Mesendoderm (in vitro differentiated cells): Measurements from ENCODE around the gene UNC93B1.

Source experiments
- DNase-seq: peaks from one replicate; pipeline ENCODE4 v3.0.0; 2013
- H2AK5ac ChIP-seq: 2 replicates; pipeline ENCODE4 v1.6.1; 2013; ENCODE audit warnings: low read length, inconsistent platforms
- H2BK120ac ChIP-seq: 2 replicates; pipeline ENCODE4 v1.6.1; 2013; ENCODE audit warnings: low read depth, mild to moderate bottlenecking, low read length, moderate library complexity, mixed read lengths
- H2BK15ac ChIP-seq: replicated peaks from 2 replicates; pipeline ENCODE4 v1.6.1; 2013; ENCODE audit warnings: low read depth, mild to moderate bottlenecking, moderate library complexity
- H2BK5ac ChIP-seq: 2 replicates; pipeline ENCODE4 v1.6.1; 2013; ENCODE audit warnings: low read length, inconsistent platforms
- H3K18ac ChIP-seq: 2 replicates; pipeline ENCODE4 v1.6.1; 2013; ENCODE audit warnings: mild to moderate bottlenecking, low read length, mixed read lengths
- H3K23ac ChIP-seq: one replicate; pipeline ENCODE4 v1.6.1; 2013; ENCODE audit warnings: low read length
- H3K27ac ChIP-seq: 2 replicates; pipeline ENCODE4 v1.5.1; 2013; ENCODE audit warnings: low read depth, mild to moderate bottlenecking, inconsistent platforms, low read length, moderate library complexity
- H3K27me3 ChIP-seq: 2 replicates; pipeline ENCODE4 v1.6.1; 2013; ENCODE audit warnings: low read length, control low read depth, mild to moderate bottlenecking, inconsistent platforms; ENCODE audit not compliant: insufficient read depth, poor library complexity
- H3K36me3 ChIP-seq: 2 replicates; pipeline ENCODE4 v1.6.1; 2013; ENCODE audit warnings: low read length, inconsistent platforms; ENCODE audit not compliant: control insufficient read depth, insufficient read depth
- H3K4ac ChIP-seq: one replicate; pipeline ENCODE4 v1.6.1; 2013; ENCODE audit warnings: low read depth, mild to moderate bottlenecking, low read length, moderate library complexity
- H3K4me1 ChIP-seq: 2 replicates; pipeline ENCODE4 v1.6.1; 2013; ENCODE audit warnings: low read depth, low read length, inconsistent platforms; ENCODE audit not compliant: control insufficient read depth
- H3K4me2 ChIP-seq: 2 replicates; pipeline ENCODE4 v1.6.1; 2013; ENCODE audit warnings: low read length
- H3K4me3 ChIP-seq: 2 replicates; pipeline ENCODE4 v1.5.1; 2013; ENCODE audit warnings: mild to moderate bottlenecking, low read length
- H3K56ac ChIP-seq: one replicate; pipeline ENCODE4 v1.6.1; 2013; ENCODE audit warnings: low read length
- H3K79me1 ChIP-seq: 2 replicates; pipeline ENCODE4 v1.6.1; 2013; ENCODE audit warnings: low read length, inconsistent platforms
- H3K79me2 ChIP-seq: 2 replicates; pipeline ENCODE4 v1.6.1; 2013; ENCODE audit warnings: mild to moderate bottlenecking, low read length; ENCODE audit not compliant: control insufficient read depth, insufficient read depth
- H3K9ac ChIP-seq: 2 replicates; pipeline ENCODE4 v1.6.1; 2013; ENCODE audit warnings: low read length, inconsistent platforms
- H4K5ac ChIP-seq: one replicate; pipeline ENCODE4 v1.6.1; 2013; ENCODE audit warnings: low read length
- H4K8ac ChIP-seq: one replicate; pipeline ENCODE4 v1.6.1; 2013; ENCODE audit warnings: low read depth, mild to moderate bottlenecking, control low read depth, low read length, moderate library complexity
- WGBS: extraction: QIAGEN DNeasy Blood & Tissue Kit; methylation state at CpG from one replicate; pipeline ENCODE4 v1.1.7; 2013; ENCODE audit warnings: low lambda C conversion rate, missing lambda C conversion rate; ENCODE audit not compliant: insufficient coverage; ENCODE audit errors: extremely low coverage; 5-methylcytosine and 5-hydroxymethylcytosine counted together

The UNC93B1 gene

DNA sequence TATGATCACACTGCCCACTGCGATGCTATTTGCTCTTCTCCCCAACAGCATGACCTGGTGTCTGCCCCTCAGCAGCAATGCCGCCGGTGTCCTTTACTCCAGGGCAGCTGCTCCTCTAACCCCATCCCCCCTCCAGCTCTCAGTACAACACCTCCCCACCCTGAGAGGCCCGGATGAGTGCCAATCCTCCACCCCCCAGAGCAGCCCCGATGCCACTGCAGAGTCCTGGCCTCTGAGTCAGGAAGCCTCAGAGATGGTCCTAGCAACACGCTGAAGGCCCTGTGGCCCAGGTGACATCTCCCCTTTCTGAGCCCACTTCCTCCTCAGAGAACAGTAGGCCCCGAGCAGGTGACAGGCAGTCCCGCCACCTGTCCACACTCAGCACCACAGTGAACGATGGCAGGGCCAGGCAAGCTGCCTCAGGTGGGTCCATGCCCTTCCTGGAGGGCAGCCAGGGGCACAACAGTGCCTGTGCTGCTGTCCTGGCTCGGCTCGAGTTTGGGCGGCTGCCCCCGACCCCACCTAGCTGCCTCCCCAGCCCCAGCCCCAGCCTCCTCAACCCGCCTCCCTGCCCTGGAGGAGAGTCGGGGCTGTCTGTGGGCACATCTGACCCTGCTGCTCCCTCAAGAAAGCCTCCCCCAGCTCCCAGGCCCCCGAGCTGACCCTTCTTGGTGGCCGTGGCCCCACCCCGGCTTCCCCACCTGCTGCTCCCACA is 22.7 kb upstream of the UNC93B1 start:
- no CpG with 5 or more reads among the region's 18 CpGs for WGBS
- no peak for DNase-seq
- H3K18ac ChIP-seq = no peak overlapping the region
- H3K9ac ChIP-seq = no peak overlapping the region
- H3K4ac ChIP-seq = no peak overlapping the region
- H3K79me1 ChIP-seq = peaks cover 6% of the 10 kb centered on the region
- no peak overlapping the region for H3K4me3 ChIP-seq
- no peak overlapping the region for H2AK5ac ChIP-seq
- peaks cover 6% of the 10 kb centered on the region for H3K79me2 ChIP-seq
- H2BK120ac ChIP-seq = no peak overlapping the region
- H3K36me3 ChIP-seq = no peaks in the 10 kb centered on the region
- no peak overlapping the region for H3K4me2 ChIP-seq
- H3K4me1 ChIP-seq = peaks cover 2% of the 10 kb centered on the region
- no peak overlapping the region for H3K56ac ChIP-seq
- no peak overlapping the region for H3K27ac ChIP-seq
- no peak overlapping the region for H2BK5ac ChIP-seq
- H2BK15ac ChIP-seq = no peak overlapping the region
- H3K27me3 ChIP-seq = no peaks in the 10 kb centered on the region
- no peak overlapping the region for H3K23ac ChIP-seq
- H4K5ac ChIP-seq = no peak overlapping the region
- no peak overlapping the region for H4K8ac ChIP-seq

DNA sequence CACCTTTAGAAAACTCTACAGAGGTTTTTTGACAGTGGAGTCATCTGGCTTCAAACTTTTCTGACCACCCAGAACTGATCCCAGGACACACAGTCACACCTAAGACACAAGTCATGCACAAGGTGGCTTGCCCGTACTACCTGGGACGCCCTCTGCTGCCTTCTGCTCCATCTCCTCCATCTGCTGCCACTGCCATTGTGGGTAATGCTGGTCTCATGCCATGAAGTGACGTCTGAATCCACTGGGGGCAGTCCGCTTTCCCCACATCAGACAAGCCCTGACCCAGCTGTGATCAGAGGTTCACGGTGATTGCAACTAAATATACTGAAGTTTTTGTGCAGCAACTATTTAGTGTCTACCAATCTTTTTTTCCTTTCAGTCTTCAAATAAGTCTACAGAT is 21.1 kb upstream of the UNC93B1 start:
- Histone ChIP-seq H3K27ac (no peak overlapping the region), H3K9ac (no peak overlapping the region), H3K23ac (no peak overlapping the region), H4K5ac (no peak overlapping the region), H3K4me3 (no peak overlapping the region), H3K27me3 (no peaks in the 10 kb centered on the region), H2BK120ac (no peak overlapping the region), H2BK15ac (no peak overlapping the region), H3K4ac (no peak overlapping the region), H3K18ac (no peak overlapping the region), H3K79me1 (peaks cover 2% of the 10 kb centered on the region), H2BK5ac (no peak overlapping the region), H3K56ac (no peak overlapping the region), H3K4me1 (no peaks in the 10 kb centered on the region), H3K4me2 (no peak overlapping the region), H2AK5ac (no peak overlapping the region), H4K8ac (no peak overlapping the region), H3K36me3 (no peaks in the 10 kb centered on the region), H3K79me2 (no peaks in the 10 kb centered on the region)
- WGBS = no CpG with 5 or more reads among the region's 5 CpGs
- no peak for DNase-seq

DNA sequence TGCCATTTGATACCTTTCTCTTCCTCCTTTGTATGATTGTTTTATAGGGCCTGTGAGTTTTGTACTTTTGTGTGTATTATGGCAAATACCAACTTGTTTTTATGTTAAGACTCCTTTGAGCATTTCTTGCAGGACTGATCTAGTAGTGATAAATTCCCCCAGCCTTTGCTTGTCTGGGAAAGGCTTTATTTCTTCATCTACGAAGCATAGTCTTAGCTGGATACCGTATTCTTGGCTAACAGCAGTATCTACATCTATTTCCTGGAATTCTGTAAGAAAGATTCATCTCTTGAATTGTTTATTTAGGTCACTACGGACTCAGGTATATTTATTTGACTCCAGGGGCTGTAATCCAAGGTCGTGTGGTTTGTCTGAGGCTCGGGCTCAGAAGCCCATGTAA is 20.6 kb upstream of the UNC93B1 start:
- WGBS = no CpG with 5 or more reads among the region's 5 CpGs
- no peak overlapping the region for H2BK5ac ChIP-seq

DNA sequence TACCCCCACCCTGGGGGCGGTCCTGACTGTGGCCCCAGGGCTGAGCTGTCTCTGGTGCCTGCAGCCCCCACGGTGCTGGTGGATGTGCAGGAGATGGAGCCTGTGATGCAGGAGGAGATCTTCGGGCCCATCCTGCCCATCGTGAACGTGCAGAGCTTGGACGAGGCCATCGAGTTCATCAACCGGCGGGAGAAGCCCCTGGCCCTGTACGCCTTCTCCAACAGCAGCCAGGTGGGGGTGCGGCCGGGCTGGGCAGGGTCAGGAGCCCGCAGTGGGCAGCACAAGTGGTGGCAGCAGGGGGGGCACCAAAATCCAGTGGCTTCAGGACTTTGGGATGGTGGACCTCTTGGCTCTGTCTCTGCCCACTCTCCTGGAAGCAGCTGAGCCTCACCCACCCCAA is 18.6 kb upstream of the UNC93B1 start:
- H3K79me1 ChIP-seq = no peaks in the 10 kb centered on the region
- no peak overlapping the region for H3K23ac ChIP-seq
- H3K56ac ChIP-seq = no peak overlapping the region
- H3K4ac ChIP-seq = no peak overlapping the region
- H3K18ac ChIP-seq = no peak overlapping the region
- no peak overlapping the region for H3K9ac ChIP-seq
- H3K79me2 ChIP-seq = no peaks in the 10 kb centered on the region
- no peak overlapping the region for H3K27ac ChIP-seq
- no peak overlapping the region for H3K4me3 ChIP-seq
- H2BK15ac ChIP-seq = no peak overlapping the region
- no peak overlapping the region for H3K4me2 ChIP-seq
- WGBS = no CpG with 5 or more reads among the region's 13 CpGs
- no peak overlapping the region for H4K8ac ChIP-seq
- no peaks in the 10 kb centered on the region for H3K4me1 ChIP-seq
- H4K5ac ChIP-seq = no peak overlapping the region
- no peaks in the 10 kb centered on the region for H3K36me3 ChIP-seq
- H2BK120ac ChIP-seq = no peak overlapping the region
- H2AK5ac ChIP-seq = no peak overlapping the region
- H2BK5ac ChIP-seq = no peak overlapping the region
- no peak for DNase-seq
- H3K27me3 ChIP-seq = no peaks in the 10 kb centered on the region

More for the DNA sequence above, 20.6 kb upstream of the UNC93B1 start:
- H3K4me2 ChIP-seq = no peak overlapping the region
- no peak overlapping the region for H2BK15ac ChIP-seq
- H4K5ac ChIP-seq = no peak overlapping the region
- no peaks in the 10 kb centered on the region for H3K4me1 ChIP-seq
- peaks cover under 1% of the 10 kb centered on the region for H3K79me1 ChIP-seq
- H3K27me3 ChIP-seq = no peaks in the 10 kb centered on the region
- H2BK120ac ChIP-seq = no peak overlapping the region
- no peaks in the 10 kb centered on the region for H3K36me3 ChIP-seq
- H3K18ac ChIP-seq = no peak overlapping the region
- no peak overlapping the region for H3K4me3 ChIP-seq
- H3K27ac ChIP-seq = no peak overlapping the region
- no peak overlapping the region for H3K4ac ChIP-seq
- no peak overlapping the region for H4K8ac ChIP-seq
- H3K9ac ChIP-seq = no peak overlapping the region
- H3K23ac ChIP-seq = no peak overlapping the region
- H3K56ac ChIP-seq = no peak overlapping the region
- H3K79me2 ChIP-seq = no peaks in the 10 kb centered on the region
- DNase-seq = no peak
- H2AK5ac ChIP-seq = no peak overlapping the region

DNA sequence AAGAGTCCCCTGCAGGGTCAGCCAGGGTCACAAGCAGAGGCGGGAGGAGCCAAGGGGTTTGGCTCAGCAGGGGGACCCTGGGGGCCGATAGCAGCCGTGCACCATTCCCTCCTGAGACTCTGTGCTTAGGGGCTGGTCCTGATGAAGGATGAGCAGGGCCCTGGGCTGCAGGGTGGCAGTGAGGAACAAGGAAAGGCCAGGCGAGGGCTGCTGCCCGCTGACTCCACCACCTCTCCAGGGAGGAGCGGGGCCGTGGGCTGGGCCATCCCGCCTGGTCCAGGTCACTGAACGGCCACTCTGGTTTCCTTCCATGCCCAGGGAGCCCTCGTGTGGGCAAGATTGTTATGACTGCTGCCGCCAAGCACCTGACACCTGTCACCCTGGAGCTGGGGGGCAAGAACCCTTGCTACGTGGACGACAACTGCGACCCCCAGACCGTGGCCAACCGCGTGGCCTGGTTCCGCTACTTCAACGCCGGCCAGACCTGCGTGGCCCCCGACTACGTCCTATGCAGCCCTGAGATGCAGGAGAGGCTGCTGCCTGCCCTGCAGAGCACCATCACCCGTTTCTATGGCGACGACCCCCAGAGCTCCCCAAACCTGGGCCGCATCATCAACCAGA is 17.4 kb upstream of the UNC93B1 start:
- no peak for DNase-seq
- no CpG with 5 or more reads among the region's 27 CpGs for WGBS
- no peak overlapping the region for H4K8ac ChIP-seq

More for the DNA sequence above, 17.4 kb upstream of the UNC93B1 start:
- Histone ChIP-seq H2AK5ac (no peak overlapping the region), H4K5ac (no peak overlapping the region), H3K4me3 (no peak overlapping the region), H2BK15ac (no peak overlapping the region), H2BK120ac (no peak overlapping the region), H3K27me3 (no peaks in the 10 kb centered on the region), H3K9ac (no peak overlapping the region), H2BK5ac (no peak overlapping the region), H3K4me1 (no peaks in the 10 kb centered on the region), H3K79me2 (no peaks in the 10 kb centered on the region), H3K23ac (no peak overlapping the region), H3K79me1 (no peaks in the 10 kb centered on the region), H3K4me2 (no peak overlapping the region), H3K36me3 (no peaks in the 10 kb centered on the region), H3K18ac (no peak overlapping the region), H3K27ac (no peak overlapping the region), H3K56ac (no peak overlapping the region), H3K4ac (no peak overlapping the region)
